Testis (tissue), 2 donors: ENCODE data around the gene SPTLC3.

Experiments used
- CTCF ChIP-seq, 3 experiments: fragments of 450-650 bp in 2 of 3; fragments of 200-600 bp in 1 of 3; sonication (generic) in 1 of 3; IDR thresholded peaks; one replicate each; pipeline ENCODE4 v1.5.1; 2016 to 2019; ENCODE audit warnings: antibody characterized with exemption in 3 of 3, mild to moderate bottlenecking in 2 of 3, moderate library complexity in 1 of 3
- POLR2A ChIP-seq: fragments of 450-650 bp; IDR thresholded peaks from one replicate; pipeline ENCODE4 v1.6.1; 2017; ENCODE audit warnings: antibody characterized with exemption, mild to moderate bottlenecking, moderate library complexity

GRCh38 chr20:13212750-13213149 lies 204.0 kb downstream of the SPTLC3 start:
- no peak for TF ChIP-seq CTCF (IDR thresholded peaks at IDR 0.05)
- TF ChIP-seq POLR2A: no peak
